Ascending aorta (tissue), 2 donors: ENCODE results near the gene ZNF860. TPM values are rescaled to one million over a fixed set of nuclear protein-coding genes. Genes with fewer than 3 reads are reported as not detected.
"Not testable (repeated sequence)": the region's sequence is repeated elsewhere in the genome, so short reads cannot be mapped to it uniquely, and the experiment has no call there.

Experiments
- DNase-seq, 2 donors: peaks; one replicate each; pipeline ENCODE4 v3.0.0-alpha.2; 2019; ENCODE audit warnings: low spot score in 2 of 2
- H3K27ac ChIP-seq, 2 donors: fragments of 200-600 bp; sonication (generic); one replicate each; pipeline ENCODE4 v1.5.1; 2016 to 2017; ENCODE audit warnings: mild to moderate bottlenecking in 1 of 2
- H3K27me3 ChIP-seq: fragments of 200-600 bp; sonication (generic); one replicate; pipeline ENCODE4 v1.5.1; 2017
- H3K36me3 ChIP-seq, 2 donors: fragments of 200-600 bp; sonication (generic); one replicate each; pipeline ENCODE4 v1.5.1; 2016
- H3K4me1 ChIP-seq, 2 donors: fragments of 200-600 bp; sonication (generic); one replicate each; pipeline ENCODE4 v1.5.1; 2016 to 2017; ENCODE audit warnings: mild to moderate bottlenecking in 1 of 2
- H3K4me3 ChIP-seq, 2 donors: fragments of 200-600 bp; sonication (generic); one replicate each; pipeline ENCODE4 v1.5.1; 2016 to 2017; ENCODE audit warnings: mild to moderate bottlenecking in 1 of 2
- H3K9me3 ChIP-seq, 2 donors: fragments of 200-600 bp; sonication (generic); one replicate each; pipeline ENCODE4 v1.5.1; 2016
- CTCF ChIP-seq, 3 experiments: fragments of 200-600 bp in 2 of 3; fragments of 450-650 bp in 1 of 3; sonication (generic) in 2 of 3; IDR thresholded peaks; one replicate each; pipeline ENCODE4 v1.5.1; 2016 to 2019; ENCODE audit warnings: antibody characterized with exemption in 3 of 3, mild to moderate bottlenecking in 1 of 3, moderate library complexity in 1 of 3
- intact Hi-C: fragments of 100-400 bp; cut with DNase I; formaldehyde crosslinking; loops from one replicate; pipeline ENCODE4 v1.15.1; 2023
- total RNA-seq: library from RNA; depleted of rRNA; stranded (reverse); fragments of >200 nt; gene quantifications from one replicate; pipeline ENCODE4 v1.1.0, GENCODE V29; 2016

Gene ZNF860
- total RNA-seq, 1 donor from 2014 or later, result 0.43 TPM

- intact Hi-C loops, result loop anchor here (10.0 kb wide), 1 partner anchor 111 kb away; no protein-coding TSS in a partner anchor
- TF ChIP-seq CTCF (IDR thresholded peaks at IDR 0.05), result no peak
- Histone ChIP-seq H3K9me3 (peaks cover 10 to 33% of the 10 kb centered on the region in 2 donors), H3K36me3 (no peaks in the 10 kb centered on the region), H3K4me3 (no peak overlapping the region), H3K27ac (no peak overlapping the region), H3K4me1 (peaks cover 0 to 3% of the 10 kb centered on the region in 2 donors), H3K27me3 (no peaks in the 10 kb centered on the region)
- no peak for DNase-seq
These were observed 4.3 kb downstream of the ZNF860 start for GRCh38 chr3:31985831-31986230.

- no peak overlapping the region for H3K27ac ChIP-seq
- H3K27me3 ChIP-seq, result no peaks in the 10 kb centered on the region
- DNase-seq, result no peak
- intact Hi-C loops, result loop anchor here (10.0 kb wide), 1 partner anchor 113 kb away; no protein-coding TSS in a partner anchor
- no peaks in the 10 kb centered on the region for H3K4me1 ChIP-seq
- peaks cover 10 to 58% of the 10 kb centered on the region in 2 donors for H3K9me3 ChIP-seq
- H3K36me3 ChIP-seq, result no peaks in the 10 kb centered on the region
- H3K4me3 ChIP-seq, result no peak overlapping the region
- TF ChIP-seq CTCF (IDR thresholded peaks at IDR 0.05), result no peak
These were observed 6.7 kb downstream of the ZNF860 start for GRCh38 chr3:31988271-31988670.

DNA sequence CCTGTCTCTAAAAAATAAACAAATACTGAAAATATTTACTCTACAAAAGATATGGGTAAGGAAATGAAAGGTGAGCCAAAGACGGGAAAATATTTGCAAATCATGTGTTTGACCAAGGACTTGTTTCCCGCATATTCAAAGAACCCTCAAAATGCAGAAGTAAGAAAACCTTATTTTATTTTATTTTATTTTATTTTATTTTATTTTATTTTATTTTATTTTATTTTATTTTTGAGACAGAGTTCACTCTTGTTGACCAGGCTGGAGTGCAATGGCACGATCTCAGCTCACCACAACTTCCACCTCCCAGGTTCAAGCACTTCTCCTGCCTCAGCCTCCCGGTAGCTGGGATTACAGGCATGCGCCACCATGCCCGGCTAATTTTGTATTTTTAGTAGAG is 11.4 kb downstream of the ZNF860 start:
- intact Hi-C loops, H3K27ac ChIP-seq, H3K4me3 ChIP-seq, DNase-seq, H3K36me3 ChIP-seq, H3K4me1 ChIP-seq, H3K27me3 ChIP-seq: not testable (repeated sequence)
- peaks cover 10 to 50% of the 10 kb centered on the region in 2 donors for H3K9me3 ChIP-seq

DNA sequence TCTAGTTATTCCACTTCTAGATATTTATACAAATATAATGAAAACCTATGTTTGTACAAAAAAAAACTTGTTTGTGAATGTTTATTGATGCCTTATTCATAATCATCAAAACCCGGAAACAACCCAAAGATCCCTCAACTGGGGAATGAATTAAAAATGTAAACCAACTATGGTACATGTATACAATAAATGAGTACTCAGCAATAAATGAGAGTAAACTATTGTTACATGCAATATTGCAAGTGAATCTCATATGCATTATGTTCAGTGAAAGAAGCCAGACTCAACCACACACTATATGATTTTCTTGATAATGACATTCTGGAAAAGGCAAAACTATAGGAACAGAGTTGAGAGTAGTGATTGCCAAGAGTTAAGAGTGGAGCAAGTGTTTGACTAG is 12.3 kb downstream of the ZNF860 start:
- intact Hi-C loops, result no loop called here
- DNase-seq, result no peak
- no peak overlapping the region for H3K27ac ChIP-seq
- TF ChIP-seq CTCF (IDR thresholded peaks at IDR 0.05), result no peak
- no peaks in the 10 kb centered on the region for H3K36me3 ChIP-seq
- no peaks in the 10 kb centered on the region for H3K27me3 ChIP-seq
- H3K4me3 ChIP-seq, result no peak overlapping the region
- H3K4me1 ChIP-seq, result no peaks in the 10 kb centered on the region
- peaks cover 8 to 41% of the 10 kb centered on the region in 2 donors for H3K9me3 ChIP-seq

GRCh38 chr3:31995026-31995425 is 13.5 kb downstream of the ZNF860 start:
- H3K4me1 ChIP-seq, H3K27ac ChIP-seq, H3K27me3 ChIP-seq, H3K36me3 ChIP-seq, DNase-seq, intact Hi-C loops, H3K4me3 ChIP-seq: not testable (repeated sequence)
- H3K9me3 ChIP-seq, result peaks cover 5 to 32% of the 10 kb centered on the region in 2 donors

DNA sequence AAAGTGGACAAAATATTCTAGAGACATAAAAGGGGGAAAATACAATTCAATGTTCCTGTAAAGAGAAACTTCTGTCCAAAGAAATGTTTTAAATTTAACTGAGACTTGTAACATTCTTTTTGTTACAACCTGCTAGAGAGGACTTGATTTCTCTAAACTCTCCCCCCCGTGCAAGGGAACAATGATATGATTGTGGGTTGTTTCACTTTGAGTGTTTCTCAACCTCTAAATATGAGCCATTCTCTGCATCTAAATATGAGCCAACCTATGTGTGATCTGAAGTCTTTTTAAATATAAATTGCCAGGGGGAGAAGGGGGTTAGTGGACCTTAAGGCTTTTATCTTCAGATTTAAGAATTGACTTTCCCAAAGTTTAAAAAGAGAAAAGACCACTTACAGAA is 14.6 kb downstream of the ZNF860 start:
- Histone ChIP-seq H3K9me3 (peaks cover 0 to 21% of the 10 kb centered on the region in 2 donors), H3K27ac (no peak overlapping the region), H3K4me1 (no peaks in the 10 kb centered on the region), H3K27me3 (no peaks in the 10 kb centered on the region), H3K36me3 (no peaks in the 10 kb centered on the region), H3K4me3 (no peak overlapping the region)
- DNase-seq, result no peak
- TF ChIP-seq CTCF (IDR thresholded peaks at IDR 0.05), result no peak
- intact Hi-C loops, result no loop called here

GRCh38 chr3:31997500-31997899 is 15.9 kb downstream of the ZNF860 start:
- Histone ChIP-seq H3K4me1 (no peaks in the 10 kb centered on the region), H3K36me3 (no peaks in the 10 kb centered on the region), H3K4me3 (no peak overlapping the region), H3K27me3 (no peaks in the 10 kb centered on the region), H3K9me3 (peaks cover 0 to 8% of the 10 kb centered on the region in 2 donors), H3K27ac (no peak overlapping the region)
- intact Hi-C loops, result no loop called here
- DNase-seq, result no peak
- TF ChIP-seq CTCF (IDR thresholded peaks at IDR 0.05), result no peak
